Skin epidermis (tissue), 12 donors: Measurements from ENCODE around the gene LLGL2.
A peak's percentile ranks its signal among the peaks of the same experiment; 100 is the strongest.

Experiments
- H3K27ac ChIP-seq, 21 experiments: fragments of 200-600 bp; sonication (generic) in 11 of 21; one replicate each; pipeline ENCODE4 v1.5.0; 2020; ENCODE audit warnings: mild to moderate bottlenecking in 3 of 21, inconsistent platforms in 2 of 21, moderate library complexity in 2 of 21
- H3K4me3 ChIP-seq, 7 experiments: fragments of 200-600 bp; sonication (generic) in 2 of 7; one replicate each; pipeline ENCODE4 v1.5.0; 2020; ENCODE audit warnings: inconsistent platforms in 2 of 7, mild to moderate bottlenecking in 2 of 7, moderate library complexity in 1 of 7

Gene LLGL2

GRCh38 chr17:75595284-75595919, 69.9 kb downstream of the LLGL2 start:
- H3K4me3 ChIP-seq, result no peak overlapping the region
- no peak overlapping the region for H3K27ac ChIP-seq

- Histone ChIP-seq H3K27ac (no peak overlapping the region), H3K4me3 (no peak overlapping the region)
Observed at GRCh38 chr17:75595920-75596313, 70.4 kb downstream of the LLGL2 start.

DNA sequence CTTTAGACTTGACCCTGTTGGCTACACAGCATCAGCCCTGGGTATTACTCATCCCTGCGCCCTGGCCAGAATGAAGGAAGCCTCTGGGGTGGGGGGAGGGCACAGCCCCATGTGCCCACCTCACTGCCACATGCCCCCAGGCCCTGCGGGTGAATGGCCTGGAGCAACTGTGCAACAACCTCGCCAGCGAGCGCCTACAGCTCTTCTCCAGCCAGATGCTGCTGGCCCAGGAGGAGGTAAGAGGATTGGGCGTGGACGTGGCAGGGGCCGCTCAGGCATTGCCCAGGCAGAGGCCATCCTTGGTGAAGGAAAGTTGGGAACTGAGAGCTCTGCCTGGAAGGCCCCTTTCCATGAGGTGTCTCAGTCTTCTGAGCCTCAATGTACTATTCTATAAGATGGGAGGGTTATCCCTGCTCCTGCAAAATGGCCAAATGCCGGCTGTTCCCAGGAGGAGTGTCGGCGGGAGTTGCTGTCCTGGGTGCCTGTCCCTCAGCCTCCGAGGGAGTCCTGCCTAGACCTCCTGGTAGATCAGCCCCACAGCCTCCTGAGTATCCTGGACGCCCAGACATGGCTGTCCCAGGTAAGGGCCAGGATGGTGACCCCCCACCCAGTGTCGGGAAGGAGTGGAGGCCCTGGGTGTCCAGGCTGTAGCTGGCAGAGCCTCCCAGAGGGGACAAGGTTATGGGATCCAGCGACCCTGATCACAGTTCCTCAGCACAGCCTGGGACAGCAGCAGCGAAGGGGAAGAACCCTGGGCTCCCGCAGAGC, 71.0 kb downstream of the LLGL2 start:
- H3K27ac ChIP-seq, result no peak overlapping the region

DNA sequence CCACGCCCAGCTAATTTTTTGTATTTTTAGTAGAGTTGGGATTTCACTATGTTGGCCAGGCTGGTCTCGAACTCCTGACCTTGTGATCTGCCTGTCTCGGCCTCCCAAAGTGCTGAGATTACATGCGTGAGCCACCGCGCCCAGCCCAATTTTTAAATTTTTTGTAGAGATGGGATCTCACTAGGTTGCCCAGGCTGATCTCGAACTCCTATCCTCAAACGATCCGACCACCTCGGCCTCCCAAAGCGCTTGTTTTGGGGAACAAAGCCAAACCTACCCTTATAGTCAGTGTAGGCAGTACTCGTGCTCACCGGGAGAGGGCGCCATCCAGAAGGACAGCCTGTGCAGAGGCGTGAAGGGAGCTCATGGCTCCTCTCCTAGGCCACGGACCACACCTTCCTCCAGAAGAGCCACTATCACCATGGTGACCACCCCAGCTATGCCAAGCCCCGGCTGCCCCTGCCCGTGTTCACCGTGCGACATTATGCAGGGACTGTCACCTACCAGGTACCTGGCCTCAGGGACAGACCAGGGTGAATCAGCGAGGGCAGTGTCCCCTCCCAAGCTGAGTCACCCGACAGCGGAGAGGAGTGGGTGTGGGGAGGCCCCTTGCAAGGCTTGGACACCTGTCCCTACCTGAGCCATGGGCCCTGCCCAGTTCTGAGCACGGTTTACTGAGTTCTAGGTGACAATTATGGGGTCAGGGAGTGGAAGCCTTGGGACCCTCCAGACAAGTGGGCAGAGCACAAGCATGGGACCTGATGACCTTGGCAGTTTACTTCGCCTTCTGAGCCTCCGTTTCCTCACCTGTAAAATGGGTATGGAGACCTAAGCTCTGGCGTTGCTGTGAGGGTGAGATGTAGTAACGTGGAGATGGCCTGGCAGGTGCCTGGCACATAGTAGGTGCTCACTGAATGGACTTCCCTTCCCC, 75.8 kb downstream of the LLGL2 start:
- Histone ChIP-seq H3K27ac (peak overlapping the region in 1 of 21 experiments; percentile 11), H3K4me3 (no peak overlapping the region)

More for the DNA sequence above, 71.0 kb downstream of the LLGL2 start:
- H3K4me3 ChIP-seq, result no peak overlapping the region

DNA sequence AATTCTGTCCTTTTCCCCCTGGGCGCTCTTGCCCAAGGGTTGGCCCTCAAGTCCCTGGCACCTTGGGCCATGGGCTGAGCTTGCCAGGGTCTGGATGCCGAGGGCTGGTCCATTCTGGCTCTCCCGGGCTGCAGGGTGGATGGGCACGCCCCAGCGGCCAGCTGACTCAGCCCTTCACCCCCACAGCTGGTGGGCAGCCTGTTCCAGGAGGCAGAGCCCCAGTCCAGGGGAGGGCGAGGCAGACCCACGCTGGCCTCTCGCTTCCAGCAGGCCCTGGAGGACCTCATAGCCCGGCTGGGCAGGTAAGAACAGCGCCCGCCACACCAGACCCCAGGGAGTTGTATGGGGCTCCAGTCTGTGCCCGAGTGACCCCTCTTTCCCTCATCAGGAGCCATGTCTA, 77.1 kb downstream of the LLGL2 start:
- peak overlapping the region in 3 of 21 experiments; percentile 25 to 61 (median 36) for H3K27ac ChIP-seq

DNA sequence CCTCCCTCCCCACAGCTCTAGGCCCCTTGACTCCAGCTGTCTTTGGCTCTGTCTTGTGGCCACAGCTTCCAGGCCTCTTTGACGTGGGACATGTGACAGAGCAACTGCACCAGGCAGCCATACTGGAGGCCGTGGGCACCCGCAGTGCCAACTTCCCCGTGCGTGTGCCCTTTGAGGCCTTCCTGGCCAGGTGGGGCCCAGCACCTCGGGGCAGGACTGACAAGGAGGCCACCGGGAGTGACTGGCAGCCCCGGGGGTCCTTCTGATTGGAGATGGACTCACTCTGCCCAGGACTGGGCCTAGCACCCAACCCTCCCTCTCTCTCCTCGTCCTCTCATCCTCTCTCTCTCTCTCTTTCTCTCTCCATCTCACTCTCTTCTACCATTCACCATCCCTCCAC, 77.6 kb downstream of the LLGL2 start:
- H3K27ac ChIP-seq, result peak overlapping the region in 6 of 21 experiments; percentile 0 to 63 (median 44)

More for the DNA sequence above, 77.1 kb downstream of the LLGL2 start:
- no peak overlapping the region for H3K4me3 ChIP-seq

DNA sequence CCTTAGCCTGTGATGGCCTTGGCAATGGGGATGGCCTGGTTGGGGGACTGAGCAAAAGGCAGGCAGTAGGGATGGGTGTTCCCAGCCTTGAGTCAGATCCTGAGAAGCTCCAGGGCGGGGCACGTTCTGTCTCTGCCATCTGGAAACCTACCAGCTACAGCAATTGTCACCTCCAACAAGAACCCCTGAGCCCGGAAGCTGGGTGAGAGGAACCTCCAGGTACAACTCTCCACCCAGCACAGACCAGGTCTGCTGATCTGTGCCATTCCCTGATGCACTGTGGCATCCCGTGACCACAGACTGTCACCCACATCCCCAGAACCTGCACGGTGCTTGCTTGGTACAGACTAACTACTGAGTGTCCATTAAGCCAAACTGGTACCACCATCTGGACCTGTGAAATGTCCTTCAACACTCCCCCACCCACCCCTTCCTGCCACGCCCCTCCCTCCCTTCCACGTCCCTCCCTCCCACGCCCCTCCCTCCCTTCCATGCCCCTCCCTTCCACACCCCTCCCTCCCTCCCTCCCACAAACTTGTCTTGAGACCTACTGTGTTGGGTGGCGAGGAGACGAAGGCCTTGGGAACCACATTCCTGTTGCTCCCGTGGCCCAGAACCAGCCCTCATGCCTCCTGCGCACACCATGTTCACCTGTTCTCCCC, 78.7 kb downstream of the LLGL2 start:
- Histone ChIP-seq H3K27ac (peak overlapping the region in 10 of 21 experiments; percentile 19 to 63 (median 44)), H3K4me3 (no peak overlapping the region)

More for the DNA sequence above, 77.6 kb downstream of the LLGL2 start:
- no peak overlapping the region for H3K4me3 ChIP-seq

DNA sequence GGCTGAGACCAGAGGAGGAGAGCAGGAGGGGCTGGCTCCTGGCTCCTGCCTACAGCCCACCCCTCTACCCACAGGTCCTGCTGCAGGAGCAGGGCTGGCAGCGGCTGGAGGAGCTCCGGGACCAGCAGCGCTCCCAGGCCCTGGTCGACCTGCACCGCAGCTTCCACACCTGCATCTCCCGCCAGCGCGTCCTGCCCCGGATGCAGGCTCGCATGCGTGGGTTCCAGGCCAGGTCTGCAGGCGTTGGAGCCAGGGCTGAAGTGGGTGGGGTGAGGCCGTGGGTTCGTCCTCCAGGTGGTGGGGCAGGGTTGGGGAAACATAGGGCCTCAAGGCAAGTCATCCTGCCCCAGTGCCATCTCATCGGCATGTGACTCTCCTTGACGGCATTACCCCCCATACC, 80.3 kb downstream of the LLGL2 start:
- Histone ChIP-seq H3K27ac (no peak overlapping the region), H3K4me3 (no peak overlapping the region)

- no peak overlapping the region for H3K27ac ChIP-seq
Observed at GRCh38 chr17:75607086-75607485, 81.6 kb downstream of the LLGL2 start.

DNA sequence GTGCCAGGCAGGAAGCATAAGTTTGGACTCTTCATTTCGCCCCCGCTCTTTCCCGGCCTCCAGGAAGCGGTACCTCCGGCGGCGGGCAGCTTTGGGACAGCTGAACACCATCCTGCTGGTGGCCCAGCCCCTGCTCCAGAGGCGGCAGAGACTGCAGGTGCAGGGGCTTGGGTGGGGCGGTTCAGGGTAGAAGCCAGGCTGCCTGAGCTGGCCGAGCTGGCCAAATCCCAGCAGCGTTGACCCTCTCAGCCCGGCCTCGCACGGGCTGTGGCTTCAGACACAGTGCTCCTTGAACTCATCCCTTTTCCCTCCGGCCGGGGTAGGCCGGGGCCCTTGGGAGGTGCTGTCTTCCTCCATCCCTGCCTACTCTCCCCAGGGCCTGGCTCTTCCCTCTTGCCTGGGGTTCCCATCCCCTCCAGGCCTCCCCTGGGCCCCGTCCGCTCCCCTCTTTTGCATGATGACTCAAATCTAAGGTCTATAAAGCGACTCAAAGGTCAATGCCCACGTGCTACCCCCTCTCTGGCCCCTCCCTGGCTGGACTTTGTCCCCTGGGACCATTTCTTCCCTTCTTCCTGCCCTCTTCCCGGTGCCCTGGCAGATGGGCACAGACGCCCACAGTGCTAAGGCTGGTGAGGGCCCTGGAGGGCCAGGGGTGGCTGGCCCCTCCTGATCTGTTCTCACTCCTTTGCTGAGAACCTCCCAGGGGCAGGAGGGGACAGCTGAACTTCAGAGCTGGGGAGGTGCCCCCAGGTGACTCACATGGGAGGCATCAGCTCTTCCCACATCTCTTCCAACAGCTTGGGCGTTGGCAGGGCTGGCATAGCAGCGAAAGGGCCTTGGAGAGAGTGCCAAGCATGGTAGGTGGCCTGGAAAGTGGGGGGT, 84.8 kb downstream of the LLGL2 start:
- H3K4me3 ChIP-seq, result no peak overlapping the region
- H3K27ac ChIP-seq, result peak overlapping the region in 1 of 21 experiments; percentile 63

More at GRCh38 chr17:75607086-75607485, 81.6 kb downstream of the LLGL2 start:
- no peak overlapping the region for H3K4me3 ChIP-seq

DNA sequence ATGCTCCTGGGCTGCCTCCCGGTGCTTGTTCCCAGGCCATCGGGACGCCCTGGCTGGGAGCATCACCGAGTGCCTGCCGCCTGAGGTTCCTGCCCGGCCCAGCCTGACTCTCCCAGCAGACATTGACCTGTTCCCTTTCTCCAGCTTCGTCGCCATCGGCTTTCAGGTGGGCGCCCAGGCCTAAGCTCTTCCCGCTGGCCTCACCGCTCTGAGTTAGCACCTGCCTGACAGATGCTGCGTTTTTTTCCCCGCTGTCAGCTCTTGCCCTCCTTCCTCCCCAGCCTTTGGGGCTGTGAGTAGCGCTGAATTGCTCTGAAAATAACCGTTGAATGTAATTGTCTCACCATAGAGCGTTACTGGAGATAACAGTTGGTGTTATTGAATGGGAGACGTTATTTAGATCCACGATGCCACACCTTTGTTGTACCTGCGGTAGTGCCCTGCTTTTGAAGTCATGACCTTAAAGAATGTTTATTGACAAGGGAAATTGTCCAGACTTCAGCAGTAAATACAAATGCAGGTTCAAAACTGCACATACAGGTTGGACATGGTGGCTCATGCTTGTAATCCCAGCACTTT, 86.4 kb downstream of the LLGL2 start:
- no peak overlapping the region for H3K27ac ChIP-seq
- no peak overlapping the region for H3K4me3 ChIP-seq

- no peak overlapping the region for H3K4me3 ChIP-seq
- no peak overlapping the region for H3K27ac ChIP-seq
Observed at GRCh38 chr17:75612906-75613626, 87.6 kb downstream of the LLGL2 start.

GRCh38 chr17:75614006-75614405, 88.5 kb downstream of the LLGL2 start:
- no peak overlapping the region for H3K27ac ChIP-seq
- H3K4me3 ChIP-seq, result no peak overlapping the region

GRCh38 chr17:75614556-75615270, 89.2 kb downstream of the LLGL2 start:
- Histone ChIP-seq H3K27ac (no peak overlapping the region), H3K4me3 (no peak overlapping the region)

GRCh38 chr17:75615301-75615700, 89.8 kb downstream of the LLGL2 start:
- Histone ChIP-seq H3K27ac (no peak overlapping the region), H3K4me3 (no peak overlapping the region)

- Histone ChIP-seq H3K4me3 (no peak overlapping the region), H3K27ac (no peak overlapping the region)
Observed at GRCh38 chr17:75616521-75617122, 91.1 kb downstream of the LLGL2 start.

GRCh38 chr17:75617218-75617617, 91.7 kb downstream of the LLGL2 start:
- Histone ChIP-seq H3K27ac (no peak overlapping the region), H3K4me3 (no peak overlapping the region)
